Measurements from ENCODE around the gene FGF5.
"Not testable (repeated sequence)": the region's sequence is repeated elsewhere in the genome, so short reads cannot be mapped to it uniquely, and the experiment has no call there.

Gene FGF5, protein sequence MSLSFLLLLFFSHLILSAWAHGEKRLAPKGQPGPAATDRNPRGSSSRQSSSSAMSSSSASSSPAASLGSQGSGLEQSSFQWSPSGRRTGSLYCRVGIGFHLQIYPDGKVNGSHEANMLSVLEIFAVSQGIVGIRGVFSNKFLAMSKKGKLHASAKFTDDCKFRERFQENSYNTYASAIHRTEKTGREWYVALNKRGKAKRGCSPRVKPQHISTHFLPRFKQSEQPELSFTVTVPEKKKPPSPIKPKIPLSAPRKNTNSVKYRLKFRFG

DNA sequence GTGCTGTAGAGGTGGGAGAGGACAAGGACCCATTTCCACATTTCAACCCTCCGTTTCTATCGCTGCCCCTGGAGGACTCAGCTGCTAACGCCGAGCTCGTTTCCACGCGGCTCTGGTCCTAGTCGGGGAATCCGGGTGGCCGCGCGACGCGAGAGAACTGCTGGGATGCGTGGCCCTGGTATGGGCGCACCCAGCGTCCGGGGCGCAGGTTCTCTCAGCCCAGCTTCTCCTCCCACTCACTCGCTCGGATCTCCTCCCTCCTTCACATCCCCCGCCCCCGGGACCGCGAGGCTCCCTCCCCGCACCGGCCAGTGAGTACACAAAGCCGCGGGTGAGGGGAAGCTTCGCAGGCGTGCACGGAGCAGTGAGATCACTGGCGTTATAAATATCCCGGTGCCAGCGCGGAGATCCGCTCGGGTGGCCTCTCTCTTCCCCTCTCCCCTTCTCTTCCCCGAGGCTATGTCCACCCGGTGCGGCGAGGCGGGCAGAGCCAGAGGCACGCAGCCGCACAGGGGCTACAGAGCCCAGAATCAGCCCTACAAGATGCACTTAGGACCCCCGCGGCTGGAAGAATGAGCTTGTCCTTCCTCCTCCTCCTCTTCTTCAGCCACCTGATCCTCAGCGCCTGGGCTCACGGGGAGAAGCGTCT is at the start of gene FGF5:
Gene FGF5, plus strand, starts transcription at position 412 of the 649 bp plus-strand sequence. Its CDS starts 161 bp downstream, at position 573.
- DNase-seq (ENCODE audit: low spot score): peak; percentile 93

DNA sequence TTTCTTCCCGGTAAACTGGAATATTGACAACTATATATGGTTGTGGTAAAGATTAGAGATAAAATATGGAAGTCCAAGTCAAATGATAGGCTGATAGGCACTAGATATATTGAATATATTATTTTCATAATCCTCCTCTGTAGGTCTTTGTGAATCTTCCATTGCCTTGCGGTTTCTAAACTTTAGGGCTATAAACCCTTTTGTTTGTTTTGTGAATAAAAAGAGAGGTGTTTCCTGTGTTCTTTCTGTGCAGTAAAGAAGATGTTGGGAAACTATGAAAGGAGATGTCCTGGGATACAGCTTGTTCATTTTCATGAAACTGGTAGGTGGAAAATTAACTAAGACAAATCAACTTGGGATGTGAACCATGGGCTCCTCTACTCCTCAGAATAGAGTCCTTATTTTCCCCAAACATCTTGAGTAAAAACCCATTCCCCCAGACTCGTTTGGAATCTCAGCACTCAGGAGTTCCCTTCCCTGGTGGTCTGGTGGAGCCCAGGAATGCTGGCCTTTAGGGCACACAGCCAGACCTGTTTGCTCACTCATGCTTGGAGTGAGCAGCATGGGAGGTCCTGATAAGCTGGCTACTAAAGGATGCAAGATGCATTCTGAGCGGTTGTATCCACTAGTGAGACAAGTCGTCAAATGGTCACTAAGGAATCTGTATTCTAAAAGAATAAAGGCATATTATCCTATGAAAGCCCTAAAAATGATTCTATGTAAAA is 47.0 kb upstream of the FGF5 start:
- DNase-seq (ENCODE audit: low spot score): no peak

DNA sequence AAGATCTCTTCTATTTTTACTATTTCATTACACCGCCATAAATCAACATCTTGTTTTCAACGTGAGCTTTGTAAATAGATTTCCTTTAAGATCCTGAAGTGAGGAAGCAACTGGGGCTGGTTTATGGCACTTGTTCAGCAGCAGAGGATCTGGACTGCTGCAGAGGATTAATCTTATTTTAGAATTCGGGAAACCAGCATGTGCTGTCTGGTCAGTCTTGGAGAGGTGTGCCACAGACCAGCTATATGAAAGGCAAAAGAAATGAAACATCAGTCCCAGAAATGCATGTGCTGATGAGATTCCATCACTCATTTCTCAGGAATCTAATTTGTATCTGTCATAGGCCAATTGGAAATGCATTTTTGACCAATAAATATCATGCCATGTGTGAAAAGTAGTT is 45.8 kb upstream of the FGF5 start:
- DNase-seq (ENCODE audit: low spot score): no peak

DNA sequence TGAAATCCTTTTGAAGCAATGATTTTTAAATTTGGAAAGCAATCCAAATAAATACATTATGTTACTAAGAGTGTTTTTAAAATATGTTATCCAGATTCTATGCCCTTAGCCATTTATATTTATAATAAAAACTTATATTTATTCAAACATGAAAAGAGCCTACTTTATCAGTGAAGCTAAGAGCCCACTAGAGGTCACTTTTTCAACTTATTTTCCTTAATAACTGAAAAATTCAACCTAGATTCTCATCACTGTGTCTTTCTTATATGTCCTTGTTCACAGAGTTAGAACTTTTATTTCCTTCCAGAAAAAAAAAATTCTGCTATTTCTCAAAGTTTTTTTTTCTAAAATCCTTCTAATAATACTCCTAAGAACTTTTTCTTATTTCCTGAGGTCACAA is 45.3 kb upstream of the FGF5 start:
- peak; percentile 62 for DNase-seq (ENCODE audit: low spot score)

DNA sequence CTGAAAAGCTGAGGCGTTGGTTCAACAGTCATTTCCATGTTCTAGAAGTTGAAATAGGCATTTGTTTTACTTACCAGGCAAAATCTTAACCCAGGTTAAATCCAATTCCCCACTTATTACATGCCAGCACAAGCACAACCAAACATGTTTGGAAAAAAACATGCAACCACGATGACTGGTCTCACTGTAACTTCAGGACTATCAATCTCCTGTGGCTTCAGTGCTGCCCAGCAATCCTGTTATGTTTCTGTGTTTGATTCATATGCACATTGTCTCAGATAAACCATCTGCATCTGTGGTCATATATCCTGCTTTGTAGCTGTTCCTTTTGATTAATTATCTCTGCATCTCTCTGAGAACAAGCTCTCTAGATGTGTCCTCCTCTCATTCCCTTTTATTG is 40.9 kb upstream of the FGF5 start:
- DNase-seq (ENCODE audit: low spot score): no peak

DNA sequence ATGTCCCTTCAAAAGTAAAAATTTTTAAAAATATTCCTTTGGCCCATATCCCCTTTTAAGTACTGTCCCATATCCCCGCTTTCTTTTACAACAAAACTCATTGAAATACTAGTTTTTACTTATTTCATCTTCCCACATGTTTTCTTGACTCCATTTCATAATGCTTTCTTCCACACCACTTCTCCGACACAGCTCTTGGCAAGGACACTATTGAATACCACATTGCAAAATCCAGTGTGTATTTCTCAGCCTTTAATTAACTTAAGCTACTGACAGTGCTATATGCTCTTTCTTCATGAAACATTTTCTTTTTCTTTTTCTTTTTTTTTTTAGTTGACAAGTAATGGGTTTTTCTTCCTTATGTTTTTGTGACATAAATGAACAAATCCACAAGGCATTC is 40.4 kb upstream of the FGF5 start:
- no peak for DNase-seq (ENCODE audit: low spot score)

DNA sequence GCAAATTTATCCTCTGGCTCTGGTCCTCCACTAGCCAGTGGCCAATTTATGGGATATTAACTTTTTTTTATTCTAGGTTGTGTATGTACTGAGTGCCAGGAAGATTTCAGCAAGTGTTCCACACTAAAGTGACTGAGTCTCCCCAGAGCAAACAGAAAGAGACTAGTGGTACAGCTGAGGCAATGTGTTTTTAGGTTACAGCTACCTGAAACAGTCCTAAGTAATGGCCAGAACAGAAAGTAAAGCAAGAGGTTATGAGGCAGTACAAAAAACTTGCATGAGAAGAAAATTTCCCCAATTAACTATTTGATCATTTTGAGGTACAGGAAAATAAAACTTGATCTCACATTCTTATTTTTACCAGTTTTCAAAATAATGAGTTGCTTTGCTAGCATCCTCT is 38.0 kb upstream of the FGF5 start:
- DNase-seq (ENCODE audit: low spot score): no peak

DNA sequence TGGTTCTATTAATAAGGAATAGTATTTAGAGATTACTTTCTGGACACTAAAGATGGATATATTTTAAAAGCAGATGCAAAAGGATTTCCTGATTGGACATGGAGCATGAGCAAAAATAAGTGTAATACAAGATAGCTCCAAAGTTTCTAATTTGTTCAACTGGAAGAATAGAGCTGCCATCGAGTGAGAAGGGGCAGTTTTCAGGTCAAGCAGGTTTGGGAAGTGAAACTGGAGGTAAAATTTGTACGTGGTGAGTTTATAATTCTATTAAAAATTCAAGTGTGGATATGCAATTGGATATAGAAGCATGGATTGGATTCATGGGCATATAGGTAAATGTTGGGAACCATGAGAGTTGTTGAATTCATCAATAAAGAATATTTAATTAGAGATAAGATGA is 37.3 kb upstream of the FGF5 start:
- no peak for DNase-seq (ENCODE audit: low spot score)

DNA sequence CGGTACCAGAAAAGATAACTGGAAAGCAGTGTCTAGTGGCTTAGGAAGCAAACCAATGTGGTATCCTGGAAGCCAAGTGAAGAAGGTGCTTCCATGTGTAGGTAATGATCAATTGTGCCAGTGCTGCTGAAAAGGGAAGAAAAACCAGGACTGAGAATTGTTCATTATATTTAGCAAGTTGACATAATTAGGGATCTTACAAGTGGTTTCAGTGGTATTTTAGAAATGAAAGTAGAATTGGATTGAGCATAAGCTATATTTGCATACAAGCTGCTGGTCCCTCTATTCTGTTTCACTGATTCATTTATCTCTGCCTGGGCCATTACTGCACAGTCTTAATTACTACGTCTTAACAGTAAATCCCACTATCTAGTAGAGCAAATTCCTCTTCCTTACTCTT is 36.9 kb upstream of the FGF5 start:
- no peak for DNase-seq (ENCODE audit: low spot score)

DNA sequence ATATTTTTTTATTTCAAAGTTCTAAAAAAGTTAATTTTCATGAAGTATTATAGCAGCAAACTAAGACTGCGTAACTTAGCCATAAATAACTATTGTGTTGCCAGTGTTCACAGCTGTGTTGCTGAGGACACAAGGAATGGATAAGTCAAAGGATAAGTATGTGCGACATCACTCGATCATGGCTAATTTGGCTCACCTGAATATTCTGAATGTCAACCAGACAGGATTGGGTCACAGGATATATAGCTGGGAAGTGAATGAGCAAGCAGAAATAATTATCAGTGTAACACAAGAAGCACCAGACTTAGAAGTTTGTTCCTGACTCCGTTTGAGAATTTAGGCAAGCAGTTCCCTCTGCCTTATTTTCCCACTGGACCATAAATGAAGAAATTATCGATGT is 35.3 kb upstream of the FGF5 start:
- no peak for DNase-seq (ENCODE audit: low spot score)

DNA sequence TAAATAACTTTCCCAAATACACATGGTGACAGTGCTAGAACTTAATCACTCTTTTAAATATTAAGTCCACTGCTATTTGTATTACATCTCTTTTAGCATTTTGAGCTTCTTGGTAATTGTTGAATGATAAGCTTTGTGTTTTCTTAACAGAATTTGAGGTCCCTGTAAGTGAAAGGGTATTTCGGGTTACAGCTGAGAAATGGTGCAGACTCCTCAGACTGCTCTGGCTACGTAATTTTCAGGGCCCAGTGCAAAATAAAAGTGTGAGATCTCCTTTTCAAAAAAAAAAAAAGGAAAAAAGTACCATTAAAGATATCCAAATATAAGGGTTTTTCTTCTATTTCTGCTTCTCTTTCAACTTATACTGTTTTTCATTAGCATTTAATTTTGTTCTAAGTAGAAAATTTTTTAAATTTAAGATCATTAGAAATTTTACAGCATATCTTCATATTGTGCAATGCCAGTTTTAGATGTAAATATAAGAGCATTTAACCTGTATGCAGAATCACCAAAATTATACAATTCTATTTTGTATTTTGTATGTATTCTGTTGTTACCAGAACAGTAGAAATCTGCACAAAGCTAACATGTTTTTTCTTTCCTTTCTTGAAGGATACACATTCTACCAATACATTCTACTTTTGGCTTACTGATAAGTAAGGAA is 33.6 kb upstream of the FGF5 start:
- no peak for DNase-seq (ENCODE audit: low spot score)

DNA sequence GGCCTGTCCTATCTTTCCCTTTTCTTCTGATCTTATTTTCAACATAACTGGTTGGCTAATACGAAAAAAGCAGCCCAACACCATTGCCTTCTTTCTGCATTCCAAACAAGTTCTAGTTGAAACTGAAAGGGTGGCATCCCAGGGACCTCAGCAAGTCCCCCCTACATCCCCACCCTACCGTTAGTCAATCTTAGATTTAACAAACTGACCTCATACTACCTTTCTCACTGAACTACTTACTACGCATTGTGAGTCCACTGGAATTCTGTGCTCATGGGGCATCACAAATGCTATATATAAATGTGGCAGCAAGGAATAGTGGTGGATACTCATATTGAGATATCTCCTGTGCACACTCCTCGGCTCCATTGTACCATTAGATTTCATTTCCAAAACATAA is 33.1 kb upstream of the FGF5 start:
- no peak for DNase-seq (ENCODE audit: low spot score)

DNA sequence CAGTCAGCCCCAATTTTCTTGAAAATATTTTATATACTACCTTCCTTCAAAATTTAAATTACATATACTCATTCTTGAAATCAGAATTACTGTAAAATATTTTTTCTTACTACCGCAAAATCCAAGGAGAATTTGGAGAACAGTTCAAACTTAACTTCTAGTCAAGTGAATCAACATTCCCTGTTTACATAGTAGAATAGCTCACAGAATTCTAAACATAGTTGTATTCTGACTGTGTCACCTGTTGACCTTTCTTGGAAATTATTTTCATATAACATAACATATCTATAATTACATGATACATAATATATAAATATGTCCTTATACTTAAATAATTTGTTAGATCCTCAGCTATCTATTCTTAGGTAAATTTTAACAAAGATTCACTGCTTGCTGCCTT is 31.0 kb upstream of the FGF5 start:
- DNase-seq (ENCODE audit: low spot score): no peak

DNA sequence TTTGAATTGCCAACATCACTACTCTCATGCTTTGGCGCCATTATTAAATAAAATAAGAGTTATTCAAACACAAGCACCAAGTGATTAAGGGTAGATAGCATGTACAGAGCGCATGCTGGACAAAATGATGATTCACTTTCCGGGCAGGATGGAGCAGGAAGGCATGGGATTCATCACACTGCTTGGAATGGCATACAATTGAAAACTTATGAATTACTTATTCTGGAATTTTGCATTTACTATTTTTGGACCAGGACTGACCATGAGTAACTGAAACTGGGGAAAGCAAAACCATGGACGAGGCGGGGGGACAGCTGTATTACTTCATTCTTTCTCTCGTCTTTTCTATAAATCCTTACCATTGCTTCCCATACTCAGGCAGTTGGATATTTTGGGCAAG is 28.5 kb upstream of the FGF5 start:
- DNase-seq (ENCODE audit: low spot score): no peak

DNA sequence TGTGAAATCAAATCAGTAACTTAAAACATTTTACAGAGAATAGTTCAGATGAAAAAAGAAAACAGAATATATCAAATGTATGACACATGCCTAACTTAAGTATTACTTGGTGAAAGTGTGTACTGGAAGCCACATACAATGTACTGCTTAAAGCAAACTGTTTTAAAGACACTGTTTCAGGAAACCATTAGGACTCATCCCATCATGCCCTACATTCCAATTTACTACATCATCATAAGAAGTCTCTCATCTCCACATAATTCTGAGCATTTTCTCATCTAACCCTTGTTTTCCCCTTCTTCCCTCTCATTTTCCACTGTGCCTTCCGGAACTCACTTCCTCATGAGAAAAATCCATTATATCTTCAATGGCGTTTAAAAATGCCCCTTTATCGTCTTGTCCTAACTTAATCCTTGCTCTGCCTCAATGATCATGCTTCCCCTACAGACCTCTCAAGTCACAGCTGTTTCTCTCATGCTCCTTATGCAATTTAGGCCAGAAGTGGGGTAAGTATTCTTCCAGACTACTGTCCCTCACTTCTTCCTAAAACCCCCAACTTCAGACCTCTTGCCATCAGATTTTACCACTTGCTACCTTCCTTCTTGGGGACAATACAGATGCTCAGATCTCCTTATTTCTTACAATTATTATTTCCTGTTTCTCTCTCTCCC is 26.8 kb upstream of the FGF5 start:
- DNase-seq (ENCODE audit: low spot score): no peak

DNA sequence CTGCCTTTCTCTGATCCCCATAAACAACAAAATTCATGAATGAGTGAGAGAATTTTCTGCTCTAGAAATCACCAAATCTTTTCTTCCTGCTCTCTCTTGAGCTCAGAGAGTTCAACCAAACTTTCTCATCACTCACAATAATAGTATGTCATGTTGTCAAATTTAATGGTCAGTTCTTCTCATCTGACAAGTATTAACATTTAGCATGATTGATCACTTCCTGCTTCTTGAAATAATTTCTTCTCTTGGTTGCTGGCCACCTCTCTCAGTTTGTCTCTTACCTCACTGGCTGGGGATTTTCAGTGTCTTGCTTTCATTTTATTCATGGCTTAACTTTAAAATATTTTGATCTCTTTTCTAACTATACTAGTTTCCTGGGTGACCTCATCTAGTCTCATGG is 25.5 kb upstream of the FGF5 start:
- no peak for DNase-seq (ENCODE audit: low spot score)

DNA sequence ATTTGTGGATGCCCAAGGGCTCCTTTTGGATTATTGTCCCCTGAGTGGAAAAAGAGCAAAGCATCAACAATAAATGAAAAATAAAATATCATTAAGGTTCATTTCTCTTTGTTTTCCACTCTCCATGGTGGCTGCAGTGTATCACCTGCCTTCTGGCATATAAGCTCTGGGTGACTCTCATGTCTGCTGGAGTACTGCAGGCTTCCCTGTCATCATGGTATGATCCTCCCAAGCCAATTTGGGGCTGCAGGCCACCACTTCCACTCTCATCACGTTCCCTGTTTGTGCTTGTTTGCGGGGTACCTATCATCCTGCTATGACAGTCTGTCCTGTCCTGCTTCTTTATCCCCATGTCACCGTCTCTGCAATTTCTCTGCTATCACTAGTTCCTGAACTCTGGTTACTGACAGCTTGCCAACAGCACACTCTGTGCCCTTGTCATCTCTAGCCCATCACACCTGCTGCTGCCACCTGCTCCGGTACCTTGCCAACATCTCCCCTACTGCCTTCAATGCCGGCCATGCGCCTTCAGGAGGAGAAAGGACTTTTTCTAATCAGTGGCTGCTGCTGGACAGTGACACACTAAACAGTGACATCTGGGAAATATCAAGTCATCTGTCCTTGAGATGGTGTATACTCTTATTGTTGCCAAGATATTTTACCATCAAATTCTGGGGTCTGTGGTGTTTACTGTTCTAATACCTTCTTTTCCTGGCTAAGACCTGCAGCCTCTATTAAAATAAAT is 23.0 kb upstream of the FGF5 start:
- DNase-seq (ENCODE audit: low spot score): peak; percentile 98

DNA sequence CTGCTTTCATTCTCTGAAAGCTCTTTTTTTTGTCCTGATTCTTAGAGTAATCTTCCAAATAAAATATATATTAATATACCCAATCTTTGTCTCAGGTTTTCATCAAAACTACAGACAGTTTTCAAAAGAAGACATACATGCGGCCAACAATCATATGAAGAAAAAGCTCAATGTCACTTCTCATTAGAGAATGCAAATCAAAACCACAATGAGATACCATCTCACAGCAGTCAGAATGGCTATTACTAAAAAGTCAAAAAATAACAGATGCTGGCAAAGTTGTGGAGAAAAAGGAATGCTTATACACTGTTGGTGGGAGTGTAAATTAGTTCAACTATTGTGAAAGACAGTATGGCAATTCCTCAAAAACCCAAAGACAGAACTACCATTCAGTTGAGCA is 19.0 kb upstream of the FGF5 start:
- not testable (repeated sequence) for DNase-seq (ENCODE audit: low spot score)

DNA sequence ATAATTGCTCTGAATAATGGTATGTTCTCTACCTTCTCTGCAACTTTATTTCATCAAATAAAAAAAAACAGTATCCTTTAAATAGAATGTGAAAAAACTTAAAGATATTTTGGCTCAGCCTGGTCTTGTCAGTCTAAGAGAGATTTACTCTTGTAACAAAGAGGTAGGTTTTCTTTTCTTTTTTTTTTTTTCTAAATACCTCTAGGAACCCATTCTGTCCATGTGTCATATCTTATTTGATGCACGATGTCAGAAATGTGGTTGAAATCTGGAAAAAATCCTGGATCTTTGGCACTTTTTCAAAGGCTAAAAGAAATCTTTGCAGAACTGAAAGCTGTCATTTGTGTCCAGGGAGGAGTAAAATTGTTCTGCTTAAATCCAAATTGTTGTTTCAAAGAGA is 17.3 kb upstream of the FGF5 start:
- peak; percentile 69 for DNase-seq (ENCODE audit: low spot score)

DNA sequence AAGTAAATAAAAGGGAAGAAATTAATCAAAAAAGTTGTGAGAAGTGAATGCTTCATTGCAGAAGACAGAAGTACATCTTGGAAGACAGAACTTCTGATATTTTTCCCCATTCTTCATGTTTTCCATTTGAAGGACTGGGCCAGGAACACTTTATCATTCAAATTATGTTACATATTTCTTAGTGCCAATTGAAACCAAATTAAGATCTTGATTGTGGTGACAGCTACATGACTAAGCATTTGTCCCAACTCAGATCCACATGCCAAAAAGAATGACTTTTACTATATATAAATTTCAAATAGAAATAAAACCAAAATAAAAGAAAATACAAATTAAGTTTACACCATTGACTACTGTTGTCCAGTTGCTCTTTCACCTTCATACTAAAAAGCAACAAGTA is 14.0 kb upstream of the FGF5 start:
- no peak for DNase-seq (ENCODE audit: low spot score)

DNA sequence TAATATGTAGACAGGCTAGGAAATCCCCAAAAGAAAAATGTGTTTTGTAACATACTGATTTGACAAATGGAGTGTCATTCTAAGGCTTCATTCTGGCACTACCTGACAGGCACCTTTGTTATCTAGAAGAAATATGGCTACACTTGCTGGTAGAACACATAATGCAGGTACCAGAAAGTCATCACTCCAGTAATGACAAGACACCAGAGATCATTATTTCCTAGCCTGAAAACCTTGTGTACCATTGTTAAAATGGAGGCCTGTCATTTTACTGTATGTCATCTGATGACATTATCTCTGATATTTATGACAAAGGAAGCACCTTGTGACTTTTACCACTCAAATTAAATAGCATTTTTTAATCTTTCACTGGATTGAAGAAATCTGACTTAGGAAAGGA is 13.5 kb upstream of the FGF5 start:
- DNase-seq (ENCODE audit: low spot score): no peak

DNA sequence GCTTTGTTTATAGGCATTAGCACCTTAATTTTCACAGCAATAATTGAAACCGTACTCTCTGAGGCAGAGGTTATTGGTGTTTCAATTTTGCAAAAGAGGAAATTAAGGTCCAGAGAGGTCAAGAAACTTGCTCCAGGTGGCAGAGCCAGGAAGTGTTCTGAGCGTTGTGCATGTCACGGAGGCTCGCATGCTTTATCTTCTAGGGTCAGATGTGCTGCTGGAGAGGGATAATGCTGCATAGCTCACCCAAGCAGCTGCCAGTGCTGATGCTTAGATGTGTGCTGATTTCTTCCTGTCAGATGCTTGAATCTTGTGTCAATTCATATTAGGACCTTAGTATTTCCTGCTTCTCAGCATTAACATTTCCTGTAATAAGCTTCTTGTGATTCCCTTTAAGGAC is 13.0 kb upstream of the FGF5 start:
- no peak for DNase-seq (ENCODE audit: low spot score)

Data from cerebellar cortex (tissue), 1 donor.